ENCODE data around the gene FPGT.
"Not testable (repeated sequence)": the region's sequence is repeated elsewhere in the genome, so short reads cannot be mapped to it uniquely, and the experiment has no call there.

The FPGT gene

DNA sequence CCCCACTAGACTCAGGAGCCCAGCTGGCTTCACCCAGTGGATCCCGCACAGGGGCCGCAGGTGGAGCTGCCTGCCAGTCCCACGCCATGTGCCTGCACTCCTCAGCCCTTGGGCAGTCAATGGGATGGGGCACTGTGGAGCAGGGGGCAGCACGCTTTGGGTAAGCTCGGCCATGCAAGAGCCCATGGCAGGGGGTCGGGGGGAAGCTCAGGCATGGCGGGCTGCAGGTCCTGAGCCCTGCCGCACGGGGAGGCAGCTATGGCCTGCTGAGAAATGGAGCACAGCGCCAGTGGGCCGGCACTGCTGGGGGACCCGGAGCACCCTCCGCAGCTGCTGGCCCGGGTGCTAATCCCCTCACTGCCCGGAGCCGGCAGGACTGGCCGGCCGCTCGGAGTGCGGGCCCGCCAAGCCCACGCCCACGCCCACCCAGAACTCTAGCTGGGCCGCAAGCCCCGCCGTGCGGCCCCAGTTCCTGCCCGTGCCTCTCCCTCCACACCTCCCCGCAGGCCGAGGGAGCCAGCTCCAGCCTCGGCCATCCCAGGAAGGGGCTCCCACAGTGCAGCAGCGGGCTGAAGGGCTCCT lies 55.3 kb downstream of the FPGT start:
- H3K4me3 ChIP-seq (ENCODE audit: low read depth, low read length): not testable (repeated sequence)
